NOMO-1 (cell line): ENCODE results near the gene RNU5B-1.
A peak's percentile ranks its signal among the peaks of the same experiment; 100 is the strongest.

ENCODE experiments used
- DNase-seq, 2 experiments: peaks; one replicate each; lab custom pipeline; 2025; ENCODE audit not compliant: unreplicated experiment in 2 of 2; lab: John Stamatoyannopoulos, UW

RNU5B-1 gene

DNA sequence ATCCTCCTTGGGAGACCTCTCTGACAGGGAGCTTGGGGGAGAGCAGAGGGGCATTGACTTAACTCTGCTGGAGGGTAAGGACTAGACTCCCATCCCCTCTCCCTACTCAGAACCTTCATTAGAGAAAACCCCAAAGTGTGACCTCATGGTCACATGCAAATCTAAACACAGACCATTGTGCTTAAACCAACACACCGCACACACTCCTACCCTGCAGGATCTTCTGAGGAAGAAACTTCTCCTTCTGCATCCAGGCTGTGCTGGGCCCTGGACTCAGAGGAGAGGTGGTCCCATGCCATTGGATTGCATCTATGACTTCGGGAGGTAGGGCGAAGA, 17.0 kb upstream of the RNU5B-1 start:
- DNase-seq: no peak

DNA sequence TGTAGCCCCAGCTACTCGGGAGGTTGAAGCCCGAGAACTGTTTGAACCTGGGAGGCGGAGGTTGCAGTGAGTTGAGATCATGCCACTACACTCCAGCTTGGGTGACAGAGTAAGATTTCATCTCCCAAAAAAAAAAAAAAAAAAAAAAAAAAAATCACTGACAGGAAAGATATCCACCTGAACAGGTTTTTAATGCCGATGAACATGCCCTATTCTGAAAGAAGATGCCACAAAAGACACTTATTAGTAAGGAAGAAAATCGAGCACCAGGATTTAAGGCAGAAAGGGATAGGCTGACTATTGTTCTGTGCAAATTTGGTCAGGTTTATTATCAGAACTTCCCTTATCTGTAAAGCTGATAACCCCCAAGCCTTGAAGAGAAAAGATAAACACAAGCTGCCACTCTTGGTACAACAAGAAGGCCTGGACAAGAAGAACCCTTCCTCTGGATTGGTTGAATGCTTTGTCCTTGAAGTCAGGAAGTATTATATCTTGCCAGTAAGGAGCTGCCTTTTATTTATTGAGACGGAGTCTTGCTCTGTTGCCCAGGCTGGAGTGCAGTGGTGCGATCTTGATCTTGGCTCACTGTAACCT, 15.1 kb upstream of the RNU5B-1 start:
- no peak for DNase-seq

DNA sequence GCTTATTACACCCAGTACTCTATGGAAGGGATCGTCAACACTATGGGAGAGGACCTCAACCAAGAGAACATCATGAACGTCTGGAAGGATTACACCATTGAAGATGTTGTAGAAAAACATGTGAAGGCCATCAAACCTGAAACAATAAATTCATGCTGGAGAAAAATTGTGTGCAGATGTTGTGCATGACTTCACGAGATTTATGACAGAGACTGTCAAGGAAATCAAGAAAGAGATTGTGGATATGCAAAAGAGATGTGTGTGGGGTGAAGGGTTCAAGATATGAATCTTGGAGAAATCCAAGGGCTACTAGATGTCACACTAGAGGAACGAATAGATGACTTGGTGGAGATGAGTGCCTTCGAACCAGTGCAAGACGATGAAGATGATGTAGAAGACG, 14.2 kb upstream of the RNU5B-1 start:
- no peak for DNase-seq

DNA sequence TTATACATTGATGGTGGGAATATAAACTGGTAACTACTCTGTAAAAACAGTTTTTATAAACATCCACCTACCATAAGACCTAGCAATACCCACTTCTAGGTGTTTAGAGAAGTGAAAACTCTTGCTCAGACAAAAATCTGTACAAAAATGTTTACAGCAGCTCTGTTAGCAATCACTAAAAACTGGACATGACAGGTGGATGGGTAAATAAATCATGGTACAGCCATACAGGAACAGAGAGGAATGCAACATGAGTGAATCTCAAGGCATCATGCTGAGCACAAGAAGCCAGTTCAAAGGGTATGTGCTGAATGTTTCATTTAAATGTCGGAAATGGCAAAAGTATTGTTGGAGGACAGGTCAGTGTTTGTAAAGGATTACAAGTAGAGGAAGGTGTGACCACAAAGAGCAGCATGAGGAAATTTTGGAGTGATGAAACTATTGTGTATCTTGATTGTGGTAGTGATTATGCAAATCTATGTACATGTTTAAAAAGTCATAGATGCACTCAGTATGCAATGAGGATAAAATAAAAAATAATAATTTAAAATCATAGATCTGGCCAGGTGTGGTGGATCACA, 11.4 kb upstream of the RNU5B-1 start:
- DNase-seq: peak in 1 of 2 experiments; percentile 45

DNA sequence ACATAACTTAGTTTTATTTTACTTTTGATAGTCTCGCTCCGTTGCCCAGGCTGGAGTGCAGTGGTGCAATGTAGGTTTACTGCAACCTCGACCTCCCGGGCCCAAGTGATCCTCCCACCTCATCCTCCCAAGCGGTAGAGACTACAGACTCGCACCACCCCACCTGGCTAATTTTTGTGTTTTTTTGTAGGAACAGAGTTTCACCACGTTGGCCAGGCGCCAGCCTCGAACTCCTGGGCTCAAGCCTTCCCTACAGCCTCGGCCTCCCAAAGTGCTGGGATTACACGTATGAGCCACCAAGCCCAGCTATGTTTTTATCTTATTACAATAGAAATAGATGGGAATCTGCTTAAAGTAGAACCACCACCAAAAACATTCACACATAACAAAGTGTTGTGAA, 5.7 kb upstream of the RNU5B-1 start:
- DNase-seq: no peak

DNA sequence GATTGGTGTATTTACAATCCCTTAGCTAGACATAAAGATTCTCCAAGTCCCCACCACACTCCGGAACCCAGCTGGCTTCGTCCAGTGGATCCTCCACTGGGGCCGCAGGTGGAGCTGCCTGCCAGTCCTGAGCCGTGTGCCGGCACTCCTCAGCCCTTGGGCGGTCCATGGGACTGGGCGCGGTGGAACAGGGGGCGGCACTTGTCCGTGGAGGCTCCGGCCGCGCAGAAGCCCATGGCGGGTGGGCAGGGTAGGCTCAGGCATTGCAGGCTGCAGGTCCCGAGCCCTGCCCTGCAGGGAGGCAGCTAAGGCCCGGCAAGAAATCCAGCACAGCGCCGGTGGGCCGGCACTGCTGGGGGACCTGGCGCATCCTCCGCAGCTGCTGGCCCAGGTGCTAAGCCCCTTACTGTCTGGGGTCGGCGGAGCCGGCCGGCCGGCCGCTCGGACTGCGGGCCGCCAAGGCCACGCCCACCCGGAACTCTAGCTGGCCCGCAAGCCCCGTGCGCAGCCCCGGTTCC, 3.5 kb upstream of the RNU5B-1 start:
- DNase-seq: no peak

DNA sequence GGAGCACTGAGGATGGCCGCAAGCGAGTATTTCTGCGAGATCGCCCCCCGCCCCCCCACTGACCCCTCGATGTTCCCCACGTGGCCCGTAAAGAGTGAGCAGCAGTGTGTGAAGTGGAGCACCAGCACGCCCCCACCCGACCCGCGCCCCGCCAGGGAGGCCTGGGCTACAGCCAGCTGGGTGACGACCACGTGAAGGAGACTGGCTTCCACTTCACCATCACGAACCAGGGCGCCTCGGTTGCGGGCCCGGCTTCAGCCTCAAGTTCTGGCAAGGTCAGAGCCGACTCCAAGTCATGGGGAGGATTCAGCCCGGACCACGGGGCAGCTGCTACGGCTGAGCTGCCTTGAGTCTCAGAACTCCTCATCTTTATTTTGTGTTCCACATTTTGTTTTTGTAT, 2.4 kb upstream of the RNU5B-1 start:
- no peak for DNase-seq

DNA sequence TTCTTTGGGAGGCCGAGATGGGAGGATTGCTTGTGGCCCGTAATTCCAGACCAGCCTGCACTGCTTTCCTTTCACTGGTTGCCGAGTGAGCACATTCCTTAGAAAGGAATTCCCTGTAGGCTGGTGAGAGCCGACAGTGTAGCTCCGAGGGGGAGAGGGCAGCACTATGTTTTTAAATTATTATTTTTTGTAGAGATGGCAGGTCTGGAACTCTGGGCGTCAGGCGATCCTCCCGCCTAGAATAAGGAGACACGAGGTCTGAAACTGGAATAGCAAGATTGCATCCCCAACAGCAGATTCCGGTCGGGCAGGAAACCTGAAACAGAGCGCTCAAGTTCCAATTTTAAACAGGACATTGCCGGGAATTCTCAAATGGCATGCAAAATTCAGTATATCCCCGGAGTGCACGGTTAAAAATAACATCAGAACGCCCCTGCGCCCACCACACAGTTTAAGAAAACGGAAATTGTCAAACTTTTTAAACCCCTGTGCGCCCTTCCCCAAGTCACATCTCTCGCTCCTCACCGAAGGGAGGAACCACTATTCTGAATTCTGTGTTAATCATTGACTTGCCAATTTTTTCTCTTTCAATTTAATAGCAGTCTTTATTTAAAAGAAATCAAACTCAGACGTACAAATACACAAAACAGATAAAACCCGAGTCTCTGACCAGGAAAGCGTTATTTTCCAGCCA, 643 bp upstream of the RNU5B-1 start:
- no peak for DNase-seq

DNA sequence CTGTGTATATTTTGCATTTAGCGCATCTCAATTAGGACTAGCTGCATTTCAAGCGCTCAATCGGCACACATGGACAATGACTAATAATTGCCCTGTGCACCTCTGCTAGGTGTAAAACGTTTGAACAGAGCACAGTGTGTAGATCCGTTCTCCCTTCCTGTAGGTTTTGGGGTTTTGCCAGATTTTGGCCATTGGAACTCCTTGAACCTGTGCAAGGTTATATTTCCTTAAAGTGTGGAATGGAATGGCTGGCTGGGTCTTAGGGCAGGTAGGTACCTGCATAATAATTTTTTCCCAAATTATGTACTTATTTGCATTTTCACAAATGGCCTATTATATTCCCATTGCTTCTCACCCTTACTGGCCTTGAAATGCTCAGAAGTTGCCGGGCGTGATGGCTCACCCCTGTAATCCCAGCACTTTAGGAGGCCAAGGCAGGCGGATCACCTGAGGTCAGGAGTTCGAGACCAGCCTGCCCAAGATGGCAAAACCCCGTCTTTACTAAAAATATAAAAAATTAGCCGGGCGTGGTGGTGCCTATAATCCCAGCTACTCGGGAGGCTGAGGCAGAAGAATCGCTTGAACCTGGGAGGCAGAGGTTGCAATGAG, 777 bp downstream of the RNU5B-1 start:
- no peak for DNase-seq

DNA sequence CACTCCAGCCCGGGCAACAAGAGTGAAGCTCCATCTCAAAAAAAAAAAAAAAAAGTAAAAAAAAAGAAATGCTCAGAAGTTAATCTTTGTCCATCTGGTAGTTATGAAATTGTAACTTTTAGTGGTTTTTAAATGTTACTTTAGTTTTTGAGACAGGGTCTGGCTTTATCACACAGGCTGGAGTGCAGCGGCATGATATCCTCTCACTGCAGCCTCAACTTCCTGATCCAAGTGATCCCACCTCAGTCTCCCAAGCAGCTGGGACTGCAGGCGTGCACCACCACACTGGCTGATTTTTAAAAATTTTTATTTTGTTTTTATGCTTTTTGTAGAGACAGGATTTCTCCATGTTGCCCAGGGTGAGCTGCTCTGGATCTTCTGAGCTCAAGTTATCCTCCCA, 1.3 kb downstream of the RNU5B-1 start:
- DNase-seq: no peak

DNA sequence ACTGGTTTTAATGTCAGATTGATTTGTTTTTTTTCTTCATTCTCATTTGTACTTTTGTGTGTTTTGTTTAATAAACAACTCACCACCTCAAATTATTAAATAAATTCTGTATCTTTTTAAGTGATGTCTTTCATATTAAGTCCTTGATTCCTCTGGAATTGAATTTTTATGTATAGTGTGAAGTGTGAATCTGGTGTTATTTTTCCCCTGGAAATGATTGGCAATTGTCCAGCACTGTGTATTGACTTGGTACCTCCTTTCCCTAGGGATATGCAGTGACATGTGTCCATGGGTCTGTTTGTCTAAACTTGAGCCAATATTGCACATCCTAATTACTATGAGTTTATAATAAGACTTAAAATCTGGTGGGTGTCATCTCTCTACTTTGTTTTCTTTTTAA, 2.1 kb downstream of the RNU5B-1 start:
- no peak for DNase-seq

DNA sequence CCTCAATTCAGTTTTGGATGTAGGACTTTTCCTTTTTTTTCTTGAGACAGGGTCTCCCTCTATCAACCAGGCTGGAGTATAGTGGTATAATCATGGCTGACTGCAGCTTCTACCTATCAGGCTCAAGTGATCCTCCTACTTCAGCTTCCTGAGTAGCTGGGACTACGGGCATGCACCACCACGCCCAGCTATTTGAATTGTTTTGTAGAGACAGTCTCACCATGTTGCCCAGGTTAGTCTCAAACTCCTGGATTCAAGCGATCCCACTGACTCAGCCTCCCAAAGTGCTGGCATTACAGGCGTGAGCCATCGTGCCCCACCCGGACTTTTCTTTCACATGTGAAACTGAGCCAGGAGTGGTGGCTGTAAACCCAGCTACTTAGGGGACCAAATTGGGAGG, 3.5 kb downstream of the RNU5B-1 start:
- DNase-seq: no peak

DNA sequence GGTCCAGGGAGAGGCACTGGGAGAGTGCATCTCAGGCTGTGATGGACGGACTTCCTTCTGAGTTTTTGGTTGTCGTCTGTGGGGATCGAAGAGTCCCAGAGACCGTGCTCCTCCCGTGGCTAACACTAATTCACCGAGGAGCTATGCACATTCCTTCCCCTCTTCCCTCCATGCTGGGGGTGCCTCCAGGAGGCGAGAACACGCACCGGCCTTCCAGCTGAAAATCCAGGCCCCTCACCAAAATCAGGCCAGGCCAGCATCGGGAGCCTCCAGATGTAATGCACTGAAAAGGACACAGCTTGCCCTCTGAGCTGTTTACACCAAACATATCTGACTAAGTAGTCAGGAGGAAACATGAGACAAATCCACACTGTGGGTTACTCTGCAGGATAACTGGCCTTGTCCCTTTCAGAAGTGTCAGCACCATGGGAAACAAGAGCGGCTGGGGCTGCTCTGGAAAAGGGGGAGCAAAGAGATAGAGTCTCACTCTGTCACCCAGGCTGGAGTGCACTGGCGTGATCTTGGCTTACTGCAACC, 5.5 kb downstream of the RNU5B-1 start:
- no peak for DNase-seq

DNA sequence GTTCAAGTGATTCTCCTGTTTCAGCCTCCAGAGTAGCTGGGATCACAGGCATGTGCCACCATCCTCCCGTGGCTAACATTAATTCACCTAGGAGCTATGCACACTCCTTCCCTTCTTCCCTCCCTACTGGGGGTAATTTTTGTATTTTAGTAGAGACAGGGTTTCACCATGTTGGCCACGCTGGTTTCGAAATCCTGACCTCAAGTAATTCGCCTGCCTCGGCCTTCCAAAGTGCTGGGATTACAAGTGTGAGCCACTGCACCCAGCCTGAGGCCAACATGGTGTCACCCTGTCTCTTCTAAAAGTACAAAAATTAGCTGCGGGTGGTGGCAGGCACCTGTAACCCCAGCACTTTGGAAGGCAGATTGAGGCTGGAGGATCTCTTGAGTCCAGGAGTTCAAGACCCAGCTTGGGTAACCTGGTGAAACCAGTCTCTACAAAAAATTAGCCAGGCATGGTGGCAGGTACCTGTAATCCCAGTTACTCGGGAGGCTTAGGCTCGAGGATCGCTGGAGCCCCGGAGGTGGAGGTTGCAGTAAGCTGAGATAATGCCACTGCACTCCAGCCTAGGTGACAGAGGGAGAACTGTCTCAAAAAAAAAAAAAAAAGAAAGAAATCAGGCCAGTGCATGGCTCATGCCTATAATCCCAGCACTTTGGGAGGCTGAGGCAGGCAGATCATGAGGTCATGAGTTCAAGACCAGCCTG, 6.1 kb downstream of the RNU5B-1 start:
- DNase-seq: peak; percentile 26 to 58

DNA sequence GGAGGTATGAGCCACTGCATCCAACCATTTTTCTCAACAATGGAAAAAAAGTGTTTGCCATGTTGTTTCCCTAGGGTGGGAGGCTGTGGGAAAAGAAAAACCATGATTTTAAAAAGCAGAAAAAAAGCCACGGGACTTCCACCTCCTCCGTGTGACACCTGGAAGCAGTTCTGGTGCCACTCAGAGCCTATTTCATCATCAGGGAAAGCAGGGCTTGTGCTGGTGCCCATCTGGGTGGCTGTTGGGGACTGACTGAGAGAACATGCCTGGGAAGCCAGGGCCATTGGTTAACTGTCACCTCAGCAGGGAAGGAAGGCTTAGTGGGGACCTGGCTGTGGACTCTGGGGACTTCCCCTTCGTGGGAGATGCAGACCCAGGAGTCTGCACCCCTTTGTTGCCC, 7.3 kb downstream of the RNU5B-1 start:
- DNase-seq: no peak

DNA sequence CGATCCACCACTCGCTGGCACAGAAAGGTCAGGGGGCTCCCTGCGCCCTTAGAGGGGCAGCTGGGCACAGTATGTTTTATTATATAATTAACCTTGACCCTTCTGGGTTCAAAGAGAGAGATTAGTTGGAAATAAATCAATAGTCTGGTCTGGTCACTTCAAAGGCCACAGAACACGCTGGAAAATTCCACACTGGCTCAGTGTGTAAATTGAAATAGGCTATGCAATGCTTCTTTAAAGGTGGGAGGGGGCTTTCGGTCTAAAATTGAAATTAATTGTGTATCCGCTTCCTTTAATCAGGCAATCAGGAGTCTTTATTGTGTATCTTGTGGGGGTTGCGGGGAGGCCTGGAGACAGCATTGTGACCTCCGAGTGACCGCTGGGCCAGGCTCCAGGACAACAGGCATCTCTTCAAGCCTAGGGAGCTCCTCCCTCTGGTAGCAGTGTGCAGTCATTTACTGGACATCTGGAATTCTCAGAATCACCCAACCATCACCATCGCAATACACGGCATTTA, 8.0 kb downstream of the RNU5B-1 start:
- no peak for DNase-seq

DNA sequence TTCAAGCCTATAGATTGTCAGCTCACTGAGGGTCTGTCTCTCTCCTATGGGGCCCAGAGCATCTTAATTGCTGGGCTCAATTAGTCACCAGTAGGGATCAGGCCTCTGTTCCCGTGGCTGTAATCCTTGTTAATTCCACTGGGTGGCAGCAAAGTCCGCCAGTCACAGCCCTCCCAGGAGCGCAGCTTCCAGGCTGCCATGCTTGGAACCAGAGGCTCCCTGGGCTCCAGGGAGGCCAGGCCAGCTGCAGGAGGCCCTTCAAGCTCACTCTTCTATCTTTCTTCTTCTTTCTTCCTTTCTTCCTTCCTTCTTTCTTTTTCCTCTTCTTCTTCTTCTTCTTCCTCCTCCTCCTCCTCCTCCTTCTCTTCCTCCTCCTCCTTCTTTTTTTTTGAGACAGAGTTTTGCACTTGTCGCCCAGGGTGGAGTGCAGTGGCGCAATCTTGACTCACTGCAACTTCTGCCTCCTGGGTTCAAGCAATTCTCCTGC, 14.4 kb downstream of the RNU5B-1 start:
- DNase-seq: peak; percentile 65 to 83

DNA sequence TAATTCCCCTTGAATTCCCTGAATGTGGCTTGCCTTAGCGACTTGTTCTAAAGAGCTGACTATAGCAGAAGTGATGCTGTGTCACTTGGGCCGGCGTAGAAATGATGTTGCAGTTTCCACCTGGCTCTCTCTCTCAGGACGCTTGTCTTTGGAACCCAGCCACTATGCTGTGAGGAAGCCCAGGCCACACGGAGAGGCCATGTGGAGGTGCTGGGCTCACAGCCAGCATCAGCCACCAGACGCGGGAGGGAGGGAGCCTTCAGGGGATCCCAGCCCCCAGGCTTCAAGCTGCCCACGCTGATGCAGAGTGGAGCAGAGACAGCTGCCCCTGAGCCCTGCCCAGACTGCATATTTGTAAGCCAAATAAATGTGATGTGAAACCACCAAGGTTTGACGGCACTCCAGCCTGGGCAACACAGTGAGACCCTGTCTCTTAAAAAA, 18.6 kb downstream of the RNU5B-1 start:
- DNase-seq: no peak

DNA sequence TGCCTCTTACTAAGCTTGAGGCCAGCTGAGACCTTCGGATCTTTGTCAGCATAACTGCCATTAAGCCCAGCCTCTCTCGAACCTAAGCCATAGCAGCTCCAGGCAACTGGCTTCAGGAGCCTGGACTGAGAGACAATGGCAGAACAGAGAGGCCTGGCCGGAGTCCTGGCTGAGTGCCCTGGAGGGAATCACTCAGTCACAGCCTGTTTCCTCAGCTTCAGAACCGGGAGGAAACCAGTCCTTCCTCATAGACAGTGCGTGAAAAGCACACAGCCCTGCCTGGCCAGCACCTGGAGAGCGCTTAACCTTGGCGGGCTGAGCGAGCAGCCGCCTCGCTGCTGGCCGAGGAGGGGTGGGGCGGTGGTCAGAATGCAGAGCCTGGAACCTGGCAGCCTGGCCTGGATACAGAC, 21.6 kb downstream of the RNU5B-1 start:
- no peak for DNase-seq

DNA sequence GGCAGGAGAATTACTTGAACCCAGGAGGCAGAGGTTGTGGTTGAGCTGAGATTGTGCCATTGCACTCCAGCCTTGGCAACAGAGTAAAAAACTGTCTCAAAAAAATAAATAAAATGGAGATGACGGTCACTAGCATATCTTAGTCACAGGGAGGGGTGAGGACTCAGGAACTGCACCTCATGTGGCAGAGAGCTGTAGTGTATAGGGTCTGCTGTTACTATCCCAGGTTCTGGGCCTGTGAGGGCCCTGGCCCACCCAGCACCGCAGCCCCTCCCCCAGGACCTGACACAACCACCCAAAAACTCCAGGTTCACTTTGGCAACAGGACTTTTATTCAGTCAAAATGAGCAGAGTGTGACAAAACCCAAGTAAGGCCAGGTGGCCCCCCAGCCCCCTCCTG, 22.3 kb downstream of the RNU5B-1 start:
- DNase-seq: no peak
